ENCODE measurements around the gene ZBTB46. TPM values are rescaled to one million over a fixed set of nuclear protein-coding genes. Genes with fewer than 3 reads are reported as not detected.
"Not testable (repeated sequence)": the region's sequence is repeated elsewhere in the genome, so short reads cannot be mapped to it uniquely, and the experiment has no call there.

The ZBTB46 gene
- total and polyA plus RNA-seq, 10 of the 15 experiments (the other 5 are each of a cell fraction or from before 2014, with no cell fraction given), result 0.15 to 0.92 (median 0.34) TPM

DNA sequence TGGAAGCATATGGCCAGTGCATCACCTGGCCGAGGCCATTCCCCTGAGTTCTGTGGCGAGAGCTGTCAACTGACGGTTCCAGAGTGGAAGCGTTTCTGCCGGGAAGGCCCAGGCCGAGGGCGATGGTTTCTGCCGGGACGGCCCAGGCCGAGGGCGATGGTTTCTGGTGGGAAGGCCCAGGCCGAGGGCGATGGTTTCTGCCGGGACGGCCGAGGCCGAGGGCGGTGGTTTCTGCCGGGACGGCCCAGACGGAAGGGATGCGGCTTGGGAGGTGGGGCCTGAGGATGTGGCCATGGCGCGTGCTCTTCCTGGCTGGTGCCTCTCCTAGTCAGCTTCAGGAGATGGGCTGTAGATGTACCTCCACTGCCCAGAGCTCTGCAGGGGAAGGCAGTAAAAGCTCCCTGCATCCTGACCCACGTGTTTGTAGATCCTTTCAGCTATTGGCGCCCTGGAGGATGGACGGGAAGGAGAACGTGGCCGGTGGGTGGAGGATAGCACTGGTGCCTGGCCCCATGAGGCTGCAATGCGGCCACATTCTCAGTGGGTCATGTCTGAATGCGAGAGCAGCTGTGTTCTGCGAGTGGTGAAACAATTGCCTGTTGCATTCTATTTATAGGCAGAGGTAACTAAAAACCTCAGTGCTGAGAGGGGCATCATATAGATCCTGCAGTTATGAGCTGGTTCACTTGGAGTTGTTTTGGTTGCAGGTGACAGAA is 46.8 kb upstream of the ZBTB46 start (continued):
- no peak for TF ChIP-seq PRDM15 (CRISPR knock-in tag; IDR thresholded peaks at IDR 0.05)

- no peak for DNase-seq (ENCODE audit: low read depth, low spot score)
- 88% methylated on average over 19 of the region's 19 CpGs for WGBS (ENCODE audit: insufficient coverage, insufficient replicate concordance, low lambda C conversion rate, missing lambda C conversion rate)
- RAD21 ChIA-PET (ENCODE audit: unreplicated experiment), result interaction anchor here (1.9 kb wide), 1 partner anchor 91 kb away, joined by 7 read pairs; no protein-coding TSS in a partner anchor
- no peaks in the 10 kb centered on the region; the same call in 1 of the 2 replicates for H3K79me2 ChIP-seq (ENCODE audit: control insufficient read depth, insufficient read depth, low read length)
- peaks cover 9 to 13% of the 10 kb centered on the region in 2 experiments for H3K36me3 ChIP-seq (ENCODE audit: control insufficient read depth in 2 of 2, insufficient read depth in 2 of 2, low read length in 1 of 2)
- H3K9ac ChIP-seq (ENCODE audit: control insufficient read depth, insufficient read depth, low read length), result no peak overlapping the region
- TSS peak; percentile 31 for BruUV-seq (replicated peaks)
- POLR2A ChIA-PET, result interaction anchor here (0.6 kb wide), 1 partner anchor 113 kb away, joined by 5 read pairs; no protein-coding TSS in a partner anchor
- no peak overlapping the region for H3K4me2 ChIP-seq (ENCODE audit: control insufficient read depth, insufficient read depth)
- H4K20me1 ChIP-seq (ENCODE audit: control insufficient read depth, insufficient read depth), result no peaks in the 10 kb centered on the region
- H3K27me3 ChIP-seq (replicated peaks in 1 of 2; ENCODE audit: control insufficient read depth in 2 of 2, insufficient read depth in 2 of 2, low read length in 1 of 2), result no peaks in the 10 kb centered on the region
- in situ Hi-C loops (cut with MboI) (no loop called here), intact Hi-C loops (cut with micrococcal nuclease; ENCODE audit: unreplicated experiment) (no loop called here)
- CTCF ChIA-PET, result no interaction called here
- H3K27ac ChIP-seq (ENCODE audit: control insufficient read depth, insufficient read depth), result no peak overlapping the region
- no peak for ATAC-seq
- H2AFZ ChIP-seq (ENCODE audit: control insufficient read depth, low read depth, low read length), result no peak overlapping the region
- no peak for FAIRE-seq
- no peak overlapping the region for H3K4me3 ChIP-seq
- H3K9me3 ChIP-seq (replicated peaks; ENCODE audit: control insufficient read depth, insufficient read depth, low read length), result no peaks in the 10 kb centered on the region
- SMC1A ChIA-PET (ENCODE audit: uncharacterized antibody, unreplicated experiment), result no interaction called here
- H3K4me1 ChIP-seq (ENCODE audit: control insufficient read depth, insufficient read depth, low read length), result no peaks in the 10 kb centered on the region
- TF ChIP-seq RAD21 (IDR thresholded peaks at IDR 0.05; ENCODE audit: insufficient read depth, low read depth, low read length), result no peak
- no peak for TF ChIP-seq ZNF622 (IDR thresholded peaks at IDR 0.05)
- no peak for TF ChIP-seq SKIL (IDR thresholded peaks at IDR 0.05; ENCODE audit: low read depth, poor library complexity, severe bottlenecking)
Observed at GRCh38 chr20:63876489-63877036, 45.5 kb upstream of the ZBTB46 start.

DNA sequence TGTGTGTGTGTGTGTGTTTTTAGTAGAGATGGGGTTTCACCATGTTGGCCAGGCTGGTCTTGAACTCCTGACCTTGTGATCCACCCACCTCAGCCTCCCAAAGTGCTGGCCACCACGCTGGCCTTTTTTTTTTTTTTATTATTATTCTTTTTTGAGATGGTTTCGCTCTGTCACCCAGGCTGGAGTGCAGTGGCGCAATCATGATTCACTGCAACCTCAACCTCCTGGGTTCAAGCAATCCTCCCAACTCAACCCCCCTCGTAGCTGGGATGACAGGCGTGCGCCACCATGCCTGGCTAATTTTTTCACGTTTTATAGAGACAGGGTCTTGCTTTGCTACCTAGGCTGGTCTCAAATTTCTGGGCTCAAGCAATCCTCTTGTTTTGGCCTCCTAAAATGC is 43.2 kb upstream of the ZBTB46 start:
- in situ Hi-C loops (cut with MboI); H2AFZ ChIP-seq (ENCODE audit: control insufficient read depth, low read depth, low read length); H3K9ac ChIP-seq (ENCODE audit: control insufficient read depth, insufficient read depth, low read length); RAD21 ChIA-PET (ENCODE audit: unreplicated experiment); H3K4me1 ChIP-seq (ENCODE audit: control insufficient read depth, insufficient read depth, low read length); H3K27me3 ChIP-seq (replicated peaks in 1 of 2; ENCODE audit: control insufficient read depth in 2 of 2, insufficient read depth in 2 of 2, low read length in 1 of 2); H3K27ac ChIP-seq (ENCODE audit: control insufficient read depth, insufficient read depth); H3K9me3 ChIP-seq (replicated peaks; ENCODE audit: control insufficient read depth, insufficient read depth, low read length); intact Hi-C loops (cut with micrococcal nuclease; ENCODE audit: unreplicated experiment); ATAC-seq; FAIRE-seq; SMC1A ChIA-PET (ENCODE audit: uncharacterized antibody, unreplicated experiment); POLR2A ChIA-PET; CTCF ChIA-PET; BruUV-seq (replicated peaks); H3K4me2 ChIP-seq (ENCODE audit: control insufficient read depth, insufficient read depth); DNase-seq (ENCODE audit: low read depth, low spot score); H3K79me2 ChIP-seq (ENCODE audit: control insufficient read depth, insufficient read depth, low read length); H3K4me3 ChIP-seq; H4K20me1 ChIP-seq (ENCODE audit: control insufficient read depth, insufficient read depth): not testable (repeated sequence)
- 87% methylated on average over 6 of the region's 7 CpGs for WGBS (ENCODE audit: insufficient coverage, insufficient replicate concordance, low lambda C conversion rate, missing lambda C conversion rate)
- H3K36me3 ChIP-seq (ENCODE audit: control insufficient read depth in 2 of 2, insufficient read depth in 2 of 2, low read length in 1 of 2), result peaks cover 10 to 19% of the 10 kb centered on the region in 2 experiments

Data from GM12878 (cell line).